SW480 (cell line): ENCODE results near the gene RDH12.
"Not testable (repeated sequence)": the region's sequence is repeated elsewhere in the genome, so short reads cannot be mapped to it uniquely, and the experiment has no call there.

Source experiments
- DNase-seq: peaks from one replicate; pipeline ENCODE4 v3.0.0-alpha.2; 2016; ENCODE audit warnings: low spot score

Gene RDH12

DNA sequence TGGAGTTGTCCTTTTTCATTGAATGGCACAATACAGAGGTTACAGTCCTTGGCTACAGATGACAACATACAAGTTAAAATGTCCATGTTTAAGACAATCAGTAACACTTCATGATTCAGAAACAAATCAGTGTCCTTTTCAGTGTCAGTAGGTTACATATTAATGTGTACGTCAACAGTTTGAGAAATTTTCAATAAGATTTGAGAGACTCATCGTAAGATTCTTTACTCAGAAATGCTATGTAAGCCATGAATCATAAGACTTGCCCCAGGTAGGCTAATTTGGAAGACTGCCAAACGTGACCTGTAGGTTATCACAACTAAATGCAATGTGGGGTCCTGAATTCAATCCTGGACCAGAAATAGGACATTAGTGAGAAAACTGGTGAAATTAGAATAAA is 3.5 kb downstream of the RDH12 start:
- DNase-seq = no peak

DNA sequence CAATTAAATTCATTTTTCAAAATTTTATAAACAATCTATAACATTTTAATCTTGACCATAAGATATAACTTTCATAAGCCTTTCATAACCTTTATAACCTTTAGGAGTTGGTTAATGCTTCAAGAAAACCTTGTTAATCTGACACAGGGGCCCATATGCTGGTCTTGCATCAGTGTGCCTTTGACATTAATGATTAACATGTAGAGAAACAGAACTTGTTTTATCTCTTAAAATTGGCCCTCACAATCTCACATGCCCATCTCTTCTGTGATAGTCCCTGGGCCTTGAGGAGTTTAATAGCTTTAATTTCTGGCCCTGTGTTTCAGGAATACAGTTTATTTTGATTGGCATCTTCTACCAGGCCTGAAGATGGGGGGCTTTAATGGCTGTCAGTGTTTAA is 7.7 kb downstream of the RDH12 start:
- DNase-seq = not testable (repeated sequence)

DNA sequence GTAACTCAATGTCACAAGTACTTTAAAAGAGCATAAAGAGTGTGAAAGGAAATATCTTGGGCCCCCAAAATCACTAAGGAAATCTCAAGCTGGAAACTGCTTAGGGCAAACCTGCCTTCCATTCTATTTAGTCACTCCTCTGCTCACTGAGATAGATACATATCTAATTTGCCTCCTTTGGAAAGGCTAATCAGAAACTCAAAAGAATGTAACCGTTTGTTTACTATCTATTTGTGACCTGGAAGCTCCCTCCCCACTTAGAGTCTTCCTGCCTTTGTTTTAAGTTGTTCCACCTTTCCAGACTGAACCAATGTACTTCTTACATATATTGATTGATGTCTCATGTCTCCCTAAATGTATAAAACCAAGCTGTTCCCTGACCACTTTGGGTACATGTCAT is 8.1 kb downstream of the RDH12 start:
- DNase-seq = not testable (repeated sequence)

DNA sequence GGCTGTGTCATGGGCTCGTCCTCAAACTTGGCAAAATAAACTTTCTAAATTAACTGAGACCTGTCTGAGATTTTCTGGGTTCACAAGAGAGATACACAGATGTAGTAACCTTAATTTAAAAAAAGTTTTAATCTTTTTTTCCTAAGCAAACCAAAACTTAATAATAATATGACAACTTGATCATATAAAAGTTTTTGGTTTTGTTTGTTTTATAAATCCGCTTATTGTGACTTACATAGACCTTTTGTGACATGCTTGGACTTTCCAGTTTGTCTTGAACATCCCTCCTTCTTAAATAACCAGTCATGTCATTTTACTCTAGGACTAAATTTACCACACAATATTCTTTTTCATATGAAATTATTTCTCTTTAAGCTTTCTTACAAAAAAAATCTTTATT is 8.5 kb downstream of the RDH12 start:
- no peak for DNase-seq

DNA sequence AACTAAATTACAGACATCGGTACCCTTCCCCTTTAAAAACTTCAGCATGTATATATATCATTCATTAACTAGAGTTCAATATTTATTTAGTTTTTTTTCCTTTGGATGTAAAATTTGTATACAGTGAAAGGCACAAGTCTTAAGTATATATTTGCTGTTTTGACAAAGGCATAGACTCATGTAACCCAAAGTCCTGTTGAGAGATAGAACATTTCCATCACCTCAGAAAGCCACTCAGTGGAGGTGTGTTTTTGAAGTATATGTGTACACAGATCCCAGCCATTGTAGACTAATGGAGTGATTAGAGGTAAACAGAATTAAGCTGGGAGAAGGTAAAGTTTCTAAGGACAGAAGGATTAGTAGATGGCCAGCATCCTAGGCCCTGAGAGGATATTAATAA is 15.4 kb downstream of the RDH12 start:
- no peak for DNase-seq

DNA sequence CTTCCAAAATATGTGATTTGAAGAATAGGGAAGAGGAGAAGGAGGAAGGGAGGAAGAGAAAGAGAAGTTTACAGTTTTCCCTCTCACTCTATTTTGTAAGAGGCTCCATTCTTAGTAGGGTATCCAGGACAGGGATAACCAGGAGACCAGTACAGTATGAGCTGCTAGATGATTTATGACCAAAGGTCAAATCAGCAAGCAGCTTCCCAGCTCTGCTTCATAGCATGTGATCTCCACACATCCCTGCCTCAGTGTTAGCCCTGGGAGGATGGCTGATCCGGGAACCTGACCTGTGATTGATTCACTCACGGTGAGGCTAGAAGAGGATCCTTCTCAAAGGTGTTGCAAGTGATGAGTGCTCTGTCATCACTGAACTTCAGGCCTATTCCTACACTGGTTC is 16.6 kb downstream of the RDH12 start:
- no peak for DNase-seq

DNA sequence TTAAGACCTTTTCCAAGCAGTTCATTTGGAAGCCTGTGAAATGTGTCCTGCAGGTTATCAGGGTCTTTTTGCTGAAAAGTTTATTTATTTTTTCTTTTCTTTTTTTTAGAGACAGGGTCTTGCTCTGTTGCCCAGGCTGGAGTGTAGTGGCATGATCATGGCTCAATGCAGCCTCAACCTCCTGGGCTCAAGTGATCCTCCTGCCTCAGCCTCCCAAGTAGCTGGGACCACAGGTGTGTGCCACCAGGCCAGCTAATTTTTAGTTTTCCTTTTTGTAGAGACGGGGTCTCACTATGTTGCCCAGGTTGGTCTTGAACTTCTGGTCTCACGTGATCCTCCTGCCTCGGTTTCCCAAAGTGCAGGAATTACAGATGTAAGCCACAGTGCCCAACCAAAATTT is 17.7 kb downstream of the RDH12 start:
- DNase-seq = not testable (repeated sequence)

DNA sequence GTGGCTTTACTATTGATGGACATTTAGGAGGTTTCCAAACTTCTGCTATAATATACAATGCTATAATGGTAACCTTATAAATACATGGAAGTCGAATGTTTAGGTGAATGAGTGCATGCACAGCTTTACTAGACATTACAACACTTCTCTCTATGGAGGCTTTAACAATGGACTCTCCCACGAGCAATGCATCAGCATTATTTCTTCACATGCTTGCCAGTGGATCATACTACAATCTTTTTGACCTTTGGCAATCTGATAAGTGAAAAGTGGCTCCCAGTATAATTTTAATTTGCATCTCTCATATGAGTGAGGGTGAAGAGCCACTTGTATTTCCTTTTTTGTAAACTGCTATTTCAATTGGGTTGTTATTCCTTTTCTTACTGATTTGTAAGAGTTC is 18.2 kb downstream of the RDH12 start:
- DNase-seq = no peak

DNA sequence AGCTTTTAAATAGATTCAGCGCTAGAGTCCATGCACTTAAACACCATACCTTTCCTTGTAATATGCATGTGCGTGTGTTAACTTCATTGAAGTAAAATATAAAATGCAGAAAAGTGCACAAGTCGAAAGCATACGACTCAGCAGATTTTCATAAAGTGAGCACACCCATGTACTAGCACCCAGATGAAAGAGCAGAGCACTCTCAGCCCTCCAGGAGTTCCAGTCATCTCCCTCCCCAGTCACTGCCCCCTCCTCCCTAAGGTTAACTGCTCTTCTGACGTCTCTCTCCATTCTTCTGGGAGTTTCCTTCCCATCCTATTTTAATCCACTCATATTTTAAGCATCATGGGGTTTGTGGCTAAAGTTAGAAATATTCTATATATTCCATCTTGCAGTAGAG is 20.2 kb downstream of the RDH12 start:
- no peak for DNase-seq

DNA sequence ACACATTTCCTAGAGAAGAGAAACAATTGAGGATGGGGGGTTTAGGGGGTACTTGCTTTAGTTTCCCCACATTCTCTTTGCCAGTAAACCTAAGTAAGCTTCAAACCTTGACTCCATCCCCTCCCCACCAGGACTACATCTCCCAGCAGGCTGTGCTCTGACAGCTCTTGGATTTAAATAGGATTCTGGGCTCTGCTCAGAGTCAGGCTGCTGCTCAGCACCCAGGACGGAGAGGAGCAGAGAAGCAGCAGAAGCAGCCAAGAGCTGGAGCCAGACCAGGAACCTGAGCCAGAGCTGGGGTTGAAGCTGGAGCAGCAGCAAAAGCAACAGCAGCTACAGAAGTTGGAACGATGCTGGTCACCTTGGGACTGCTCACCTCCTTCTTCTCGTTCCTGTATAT is 20.6 kb downstream of the RDH12 start:
- no peak for DNase-seq

DNA sequence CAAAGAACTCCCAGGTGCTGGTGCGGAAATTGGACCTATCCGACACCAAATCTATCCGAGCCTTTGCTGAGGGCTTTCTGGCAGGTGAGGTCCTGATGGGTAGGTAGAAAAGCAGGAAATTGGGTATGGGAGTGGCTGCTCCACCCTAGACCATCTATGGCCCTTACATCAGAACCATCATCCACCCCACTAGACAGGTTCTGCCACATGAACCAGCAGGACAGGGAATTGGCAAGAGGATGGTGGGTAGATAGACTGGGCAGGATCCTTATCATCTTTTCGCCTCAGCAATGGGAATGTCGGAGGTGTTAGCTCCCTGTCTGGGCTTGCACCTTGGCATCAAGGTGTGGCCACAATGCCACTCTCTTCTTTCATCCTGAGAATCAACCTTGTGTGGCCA is 23.5 kb downstream of the RDH12 start:
- no peak for DNase-seq

DNA sequence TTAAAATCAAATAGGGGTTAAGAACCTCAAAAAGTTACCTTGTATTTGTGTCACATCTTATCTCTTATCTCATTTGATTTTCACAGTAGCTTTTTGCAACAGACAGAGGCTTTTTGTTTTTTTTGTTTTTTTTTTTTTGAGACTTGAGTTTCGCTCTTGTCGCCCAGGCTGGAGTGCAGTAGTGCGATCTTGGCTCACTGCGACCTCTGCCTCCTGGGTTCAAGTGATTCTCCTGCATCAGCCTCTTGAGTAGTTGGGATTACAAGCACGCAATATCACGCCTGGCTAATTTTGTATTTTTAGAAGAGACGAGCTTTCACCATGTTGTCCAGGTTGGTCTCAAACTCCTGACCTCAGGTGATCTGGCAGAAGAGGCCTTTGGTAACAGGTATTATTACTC is 25.7 kb downstream of the RDH12 start:
- no peak for DNase-seq

DNA sequence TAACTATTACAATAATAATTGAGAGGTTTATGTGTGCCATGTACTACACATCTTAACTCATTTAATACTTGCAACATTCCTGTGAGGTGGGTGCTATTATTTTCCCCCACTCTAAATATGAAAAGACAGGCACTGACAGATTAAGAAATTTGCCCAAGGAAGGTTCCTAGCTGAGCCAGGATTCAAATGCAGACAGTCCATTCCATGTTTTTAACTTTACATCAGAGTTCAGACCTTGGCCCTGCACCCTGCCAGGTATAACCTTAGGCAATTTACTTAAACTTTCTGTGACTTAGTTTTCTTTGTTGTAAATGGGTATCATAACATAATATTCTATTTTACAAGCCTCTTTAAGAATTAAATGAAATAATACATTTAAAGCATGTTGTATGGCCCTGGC is 26.6 kb downstream of the RDH12 start:
- no peak for DNase-seq

DNA sequence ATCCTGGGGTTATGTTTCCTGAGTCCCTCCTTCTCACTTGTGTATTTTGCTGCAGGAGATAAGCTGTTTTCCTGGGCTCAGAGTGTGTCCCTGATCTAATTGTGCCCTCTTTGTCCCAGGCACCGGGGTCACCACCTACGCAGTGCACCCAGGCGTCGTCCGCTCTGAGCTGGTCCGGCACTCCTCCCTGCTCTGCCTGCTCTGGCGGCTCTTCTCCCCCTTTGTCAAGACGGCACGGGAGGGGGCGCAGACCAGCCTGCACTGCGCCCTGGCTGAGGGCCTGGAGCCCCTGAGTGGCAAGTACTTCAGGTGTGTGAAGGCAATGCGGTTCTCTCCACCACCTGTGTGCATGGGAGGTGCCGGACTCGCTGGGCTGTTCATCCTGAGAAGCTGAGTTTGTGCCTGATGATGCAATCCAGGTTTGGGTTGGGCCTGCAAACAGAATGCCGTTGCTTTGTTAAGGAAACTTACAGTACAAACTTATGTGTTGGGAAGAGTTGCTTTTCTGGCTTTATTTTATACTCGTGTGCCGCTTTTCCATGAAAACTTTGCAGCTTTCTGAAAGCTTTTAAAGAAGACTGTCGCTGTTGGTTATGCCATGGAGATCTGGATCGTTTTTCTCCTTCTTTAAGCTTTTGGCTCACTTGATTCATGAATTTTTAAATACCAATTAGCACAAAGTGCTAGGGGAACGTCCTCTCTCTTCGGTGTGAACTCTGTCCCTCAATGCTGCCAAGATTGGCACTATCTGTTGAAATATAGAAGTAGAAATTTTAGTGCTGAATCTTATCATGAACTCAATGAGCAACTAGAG is 27.6 kb downstream of the RDH12 start:
- DNase-seq = peak; percentile 60

DNA sequence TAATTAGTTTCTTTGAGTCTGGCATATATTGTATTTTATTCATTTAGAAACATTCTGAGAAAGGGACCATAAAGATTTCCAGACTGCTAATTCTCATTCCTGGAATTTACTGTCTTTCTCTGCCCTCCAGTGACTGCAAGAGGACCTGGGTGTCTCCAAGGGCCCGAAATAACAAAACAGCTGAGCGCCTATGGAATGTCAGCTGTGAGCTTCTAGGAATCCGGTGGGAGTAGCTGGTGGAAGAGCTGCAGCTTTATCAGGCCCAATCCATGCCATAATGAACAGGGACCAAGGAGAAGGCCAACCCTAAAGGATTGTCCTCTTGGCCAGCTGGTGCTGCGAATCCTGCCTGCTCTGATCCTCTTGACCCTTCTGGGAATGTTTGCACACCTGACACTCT is 31.9 kb downstream of the RDH12 start:
- DNase-seq = no peak

DNA sequence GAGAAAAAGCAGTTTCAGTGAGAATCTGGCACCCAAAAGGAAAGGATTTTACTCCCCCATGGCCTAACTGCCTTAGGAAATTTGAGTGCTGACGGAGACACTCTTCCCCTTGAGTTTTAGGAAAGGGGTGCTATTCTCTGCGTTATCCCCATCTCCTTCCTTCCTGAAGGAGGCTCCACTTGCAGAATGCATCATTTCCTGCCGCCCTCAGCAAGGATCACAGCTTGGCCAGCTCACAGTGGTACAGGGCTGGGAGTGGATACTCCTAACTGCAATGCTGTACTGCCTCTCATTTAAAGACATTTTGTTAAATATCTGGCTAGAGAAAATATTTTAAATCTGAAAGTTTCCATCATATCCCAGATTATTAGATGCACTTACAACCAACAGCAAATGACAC is 33.0 kb downstream of the RDH12 start:
- no peak for DNase-seq

DNA sequence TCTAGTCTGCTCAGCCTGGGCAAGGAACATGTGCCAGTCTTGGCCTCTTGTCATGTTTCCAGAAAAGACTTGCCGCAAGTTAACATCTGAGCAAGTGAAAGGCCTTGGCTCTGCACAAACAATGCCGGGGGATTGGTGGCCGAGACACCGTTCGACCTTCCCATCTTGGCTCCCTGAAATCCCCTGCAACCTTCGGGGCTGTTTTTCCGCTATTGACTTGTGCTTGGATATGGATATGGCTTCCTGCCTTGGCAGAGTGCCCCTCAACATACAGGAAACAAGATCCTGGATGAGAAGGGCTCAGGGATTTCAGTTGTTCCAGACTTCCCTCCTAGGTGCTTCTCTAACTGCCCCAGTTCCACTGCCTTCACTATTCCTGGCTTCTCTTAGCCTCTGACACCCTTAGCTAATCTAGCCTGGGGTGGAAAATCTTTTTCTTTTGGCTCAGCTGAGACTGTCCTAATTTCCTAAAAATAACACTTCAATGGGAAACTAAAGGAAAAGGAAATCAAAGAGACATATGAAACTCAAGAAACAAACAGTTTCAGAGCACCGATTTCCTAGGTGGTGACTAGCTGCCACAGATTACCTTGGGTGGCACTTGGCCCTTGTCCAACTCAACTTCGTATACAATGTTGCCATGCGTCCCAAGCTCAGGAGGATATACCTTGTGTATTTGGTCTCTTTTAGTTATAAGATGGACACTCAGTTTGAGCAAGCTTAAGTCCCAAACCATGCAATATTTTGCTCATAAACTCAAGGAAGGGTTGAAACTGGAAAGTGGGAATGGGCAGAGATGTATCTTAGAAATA is 33.9 kb downstream of the RDH12 start:
- DNase-seq = no peak

DNA sequence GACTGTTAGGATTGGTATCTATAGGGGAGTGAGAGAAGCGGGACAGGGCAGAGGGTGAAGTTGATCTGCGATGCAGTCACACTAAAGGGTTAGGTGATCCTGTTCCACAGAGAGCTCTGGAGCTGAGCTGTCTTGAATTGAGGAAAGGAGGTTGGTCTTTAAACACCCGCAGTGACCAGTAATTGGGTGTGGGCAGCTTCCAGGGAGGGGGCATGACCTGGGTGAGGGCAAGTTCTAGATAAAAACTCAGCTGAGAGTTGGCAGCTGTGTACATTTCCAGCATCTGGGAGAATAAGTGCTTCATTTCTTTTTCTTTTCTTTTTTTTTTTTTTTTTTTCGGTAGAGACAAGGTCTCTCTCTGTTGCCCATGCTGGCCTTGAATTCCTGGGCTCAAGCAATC is 35.1 kb downstream of the RDH12 start:
- DNase-seq = no peak

DNA sequence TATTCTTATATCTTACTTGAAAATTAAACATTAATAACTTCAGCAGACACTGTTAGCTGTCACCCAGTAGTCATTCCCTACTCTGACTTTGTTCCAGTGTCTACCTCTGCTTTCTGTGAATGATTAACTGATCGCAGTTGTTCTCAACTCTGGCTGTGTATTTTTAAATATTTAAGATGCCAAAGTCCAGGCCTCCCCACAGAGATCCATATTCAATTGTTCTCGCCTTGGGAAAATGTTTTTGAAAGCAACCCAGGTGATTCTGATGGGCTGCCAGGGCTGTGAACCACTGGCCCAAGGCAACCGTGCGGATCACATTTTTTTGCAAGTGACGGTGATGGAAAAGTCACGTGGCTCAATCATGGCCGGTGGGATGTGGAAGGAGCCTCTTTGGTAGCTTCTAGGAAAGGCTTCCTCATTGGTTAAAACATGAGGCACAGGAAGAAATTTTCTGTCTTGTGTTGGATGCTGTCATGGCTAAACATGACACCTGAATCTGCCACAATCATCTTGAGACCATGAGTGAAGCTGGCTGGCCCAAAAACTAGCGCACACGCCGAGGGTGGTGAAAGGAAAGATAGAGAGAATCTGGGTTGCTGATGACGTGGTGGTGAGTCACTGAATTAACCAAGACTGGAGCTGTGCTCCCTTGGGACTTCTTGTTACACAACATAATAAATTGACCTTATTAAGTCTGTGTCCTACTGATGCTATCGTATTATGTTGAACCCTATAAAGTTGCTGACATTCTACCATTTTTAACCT is 37.2 kb downstream of the RDH12 start:
- peak; percentile 89 for DNase-seq

DNA sequence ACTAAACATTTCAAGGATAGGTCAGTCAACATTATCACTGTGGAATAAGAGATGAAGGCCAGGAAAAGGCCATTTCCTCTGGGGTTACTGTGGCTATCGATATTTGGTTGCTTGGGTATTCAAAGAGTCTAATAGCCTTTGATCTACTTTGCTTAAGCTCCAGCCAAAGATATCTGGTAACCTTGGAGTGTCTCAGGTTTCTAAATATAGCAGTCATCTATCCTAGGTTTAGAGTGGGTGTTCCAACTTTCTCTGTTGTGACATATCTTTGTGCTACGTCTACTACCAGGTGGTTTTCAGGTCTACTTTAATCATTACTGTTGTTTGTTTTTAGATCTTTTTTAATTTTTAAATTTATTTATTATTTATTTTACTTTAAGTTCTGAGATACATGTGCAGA is 42.4 kb downstream of the RDH12 start:
- no peak for DNase-seq

DNA sequence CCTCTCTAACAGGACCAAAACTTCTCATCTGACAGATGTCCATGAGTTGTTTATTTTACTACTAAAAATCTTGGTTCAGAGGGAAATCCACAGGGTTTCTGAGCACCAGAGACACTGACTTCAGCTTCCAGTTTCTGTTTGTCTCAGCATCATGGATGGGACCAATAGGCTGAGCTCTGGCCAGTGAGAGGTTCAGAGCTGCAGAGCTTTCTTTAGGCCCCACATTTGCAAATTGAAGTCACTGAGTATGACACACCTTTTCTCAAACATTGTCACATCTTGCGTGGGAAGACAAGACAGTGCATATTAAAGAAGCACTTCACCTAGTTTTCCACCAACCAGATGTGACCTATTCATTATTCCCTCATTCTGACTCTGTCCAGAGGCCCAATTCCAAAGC is 45.2 kb downstream of the RDH12 start:
- DNase-seq = no peak

DNA sequence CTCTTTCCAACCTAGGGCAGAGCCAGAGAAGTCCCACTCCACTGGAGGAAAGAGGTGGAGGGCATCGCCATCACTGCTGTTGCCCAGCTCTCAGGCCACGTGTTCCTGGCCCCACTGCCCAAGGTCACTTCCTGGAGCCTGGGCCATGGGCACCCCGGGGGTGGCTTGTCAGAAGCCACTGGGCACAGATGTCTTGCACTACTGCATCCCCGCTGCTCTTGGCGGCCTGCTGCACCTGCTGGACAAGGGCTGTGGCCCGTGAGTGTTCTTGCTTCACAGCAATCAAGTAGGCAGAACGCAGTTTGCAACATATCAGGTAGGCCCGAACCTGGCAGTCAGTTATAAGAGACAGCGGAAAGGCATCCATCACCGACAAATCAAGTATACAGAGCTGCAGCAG is 46.6 kb downstream of the RDH12 start:
- DNase-seq = no peak
